CD14-positive monocyte (primary cell): ENCODE data around the gene NMS. TPM values are rescaled to one million over a fixed set of nuclear protein-coding genes. Genes with fewer than 3 reads are reported as not detected.
A peak's percentile ranks its signal among the peaks of the same experiment; 100 is the strongest.

ENCODE experiments used
- DNase-seq, 3 donors: peaks; one replicate each; pipeline ENCODE4 v3.0.0-alpha.2; 2011 to 2022
- H2AFZ ChIP-seq: 2 replicates; pipeline ENCODE4 v1.6.0; 2012; ENCODE audit warnings: mild to moderate bottlenecking, low read depth, low read length, inconsistent platforms; ENCODE audit not compliant: insufficient read depth, poor library complexity, severe bottlenecking
- H3K27ac ChIP-seq, 2 donors: 1 replicate in 1 of 2; 2 replicates in 1 of 2; pipeline ENCODE4 v1.5.1; 2012 to 2013; ENCODE audit warnings: low read length in 2 of 2, control low read depth in 1 of 2, inconsistent platforms in 1 of 2, low read depth in 1 of 2, mild to moderate bottlenecking in 1 of 2
- H3K27me3 ChIP-seq, 2 donors: one replicate each; pipeline versions ENCODE4 v1.6.0 to v1.6.1; 2011 to 2013; ENCODE audit warnings: low read length in 2 of 2; ENCODE audit not compliant: control insufficient read depth in 2 of 2, insufficient read depth in 2 of 2
- H3K36me3 ChIP-seq, 2 donors: replicated peaks in 1 of 2; 1 replicate in 1 of 2; 2 replicates in 1 of 2; pipeline versions ENCODE4 v1.5.1 to v1.6.1; 2012 to 2013; ENCODE audit warnings: low read length in 2 of 2, control low read depth in 1 of 2, inconsistent platforms in 1 of 2, mild to moderate bottlenecking in 1 of 2; ENCODE audit not compliant: insufficient read depth in 2 of 2, control insufficient read depth in 1 of 2
- H3K4me1 ChIP-seq, 2 donors: 1 replicate in 1 of 2; 2 replicates in 1 of 2; pipeline versions ENCODE4 v1.5.1 to v1.6.1; 2012 to 2013; ENCODE audit warnings: low read length in 2 of 2, control low read depth in 1 of 2, inconsistent platforms in 1 of 2, mild to moderate bottlenecking in 1 of 2, moderate library complexity in 1 of 2; ENCODE audit not compliant: insufficient read depth in 2 of 2, control insufficient read depth in 1 of 2
- H3K4me2 ChIP-seq: replicated peaks from 2 replicates; pipeline ENCODE3; 2012; ENCODE audit warnings: low read length, moderate library complexity, mild to moderate bottlenecking; ENCODE audit not compliant: poor library complexity, severe bottlenecking; ENCODE audit errors: extremely low read depth
- H3K4me3 ChIP-seq, 3 experiments: fragments of 200-600 bp in 1 of 3; sonication (generic) in 1 of 3; replicated peaks in 1 of 3; 1 replicate in 2 of 3; 2 replicates in 1 of 3; pipeline ENCODE4 v1.5.1; 2011 to 2013; ENCODE audit warnings: low read length in 3 of 3, mild to moderate bottlenecking in 3 of 3, control low read depth in 2 of 3, low read depth in 2 of 3, inconsistent platforms in 1 of 3, moderate library complexity in 1 of 3
- H3K79me2 ChIP-seq: 2 replicates; pipeline ENCODE4 v1.6.0; 2012; ENCODE audit warnings: mild to moderate bottlenecking, control low read depth, inconsistent platforms, low read length, moderate library complexity; ENCODE audit not compliant: insufficient read depth
- H3K9ac ChIP-seq: 2 replicates; pipeline ENCODE4 v1.6.0; 2017; ENCODE audit warnings: low read length, mild to moderate bottlenecking; ENCODE audit not compliant: insufficient read depth, poor library complexity, severe bottlenecking
- H3K9me3 ChIP-seq, 2 donors: replicated peaks in 1 of 2; 1 replicate in 1 of 2; 2 replicates in 1 of 2; pipeline versions ENCODE4 v1.5.1 to v1.6.1; 2012 to 2013; ENCODE audit warnings: low read length in 2 of 2, control low read depth in 1 of 2; ENCODE audit not compliant: control insufficient read depth in 1 of 2, insufficient read depth in 1 of 2
- H4K20me1 ChIP-seq: 2 replicates; pipeline ENCODE4 v1.6.0; 2012; ENCODE audit warnings: mild to moderate bottlenecking, low read length, control low read depth, moderate library complexity; ENCODE audit not compliant: insufficient read depth
- H3K27ac Mint-ChIP-seq, 7 donors: one replicate each; pipeline ENCODE4 v1.8.0; 2020; ENCODE audit warnings: mild to moderate bottlenecking in 7 of 7, mixed read lengths in 7 of 7, moderate library complexity in 6 of 7, inconsistent platforms in 2 of 7
- H3K27me3 Mint-ChIP-seq, 3 donors: one replicate each; pipeline ENCODE4 v1.8.0; 2021 to 2022; ENCODE audit warnings: low read depth in 3 of 3, mild to moderate bottlenecking in 3 of 3, mixed read lengths in 3 of 3, moderate library complexity in 3 of 3, inconsistent platforms in 1 of 3
- H3K36me3 Mint-ChIP-seq, 2 donors: one replicate each; pipeline ENCODE4 v1.8.0; 2020; ENCODE audit warnings: mixed read lengths in 2 of 2, inconsistent platforms in 1 of 2, mild to moderate bottlenecking in 1 of 2
- H3K4me1 Mint-ChIP-seq: one replicate; pipeline ENCODE4 v1.8.0; 2020; ENCODE audit warnings: mild to moderate bottlenecking, mixed read lengths
- H3K4me3 Mint-ChIP-seq, 2 donors: one replicate each; pipeline ENCODE4 v1.8.0; 2020; ENCODE audit warnings: mild to moderate bottlenecking in 2 of 2, mixed read lengths in 2 of 2, moderate library complexity in 1 of 2
- H3K9me3 Mint-ChIP-seq, 7 donors: one replicate each; pipeline ENCODE4 v1.8.0; 2020 to 2022; ENCODE audit warnings: mixed read lengths in 7 of 7, mild to moderate bottlenecking in 6 of 7, moderate library complexity in 6 of 7, inconsistent platforms in 2 of 7
- WGBS: methylation state at CpG from one replicate; pipeline ENCODE4 v1.1.5; 2013; ENCODE audit warnings: missing lambda C conversion rate; ENCODE audit not compliant: insufficient coverage; 5-methylcytosine and 5-hydroxymethylcytosine counted together
- intact Hi-C, 2 donors: fragments of 100-400 bp; cut with micrococcal nuclease; formaldehyde crosslinking; loops; one replicate each; pipeline versions ENCODE4 v1.15.0 to v1.15.1; 2023
- polyA plus RNA-seq, 3 donors: library from polyadenylated mRNA; depleted of rRNA in 1 of 3; unstranded in 2 of 3; stranded (reverse) in 1 of 3; fragments of 300-500 nt in 2 of 3; fragments of >200 nt in 1 of 3; fragmentation: Illumina TruSeq in 2 of 3; gene quantifications; 1 replicate in 2 of 3; 2 replicates in 1 of 3; pipeline ENCODE4 v1.2.3, GENCODE V29; 2012 to 2021
- TF ChIP-seq, protein P1 (sequence below): fragments of 200-600 bp; IDR thresholded peaks from one replicate; pipeline ENCODE4 v1.8.0; 2022; ENCODE audit warnings: antibody characterized with exemption, mild to moderate bottlenecking

NMS gene
- polyA plus RNA-seq, 3 donors, result not detected

- no peak overlapping the region for H3K4me3 Mint-ChIP-seq
- H3K9me3 ChIP-seq, result peaks cover 11 to 26% of the 10 kb centered on the region in 2 donors
- H2AFZ ChIP-seq, result no peak overlapping the region
- TF ChIP-seq, protein P1, sequence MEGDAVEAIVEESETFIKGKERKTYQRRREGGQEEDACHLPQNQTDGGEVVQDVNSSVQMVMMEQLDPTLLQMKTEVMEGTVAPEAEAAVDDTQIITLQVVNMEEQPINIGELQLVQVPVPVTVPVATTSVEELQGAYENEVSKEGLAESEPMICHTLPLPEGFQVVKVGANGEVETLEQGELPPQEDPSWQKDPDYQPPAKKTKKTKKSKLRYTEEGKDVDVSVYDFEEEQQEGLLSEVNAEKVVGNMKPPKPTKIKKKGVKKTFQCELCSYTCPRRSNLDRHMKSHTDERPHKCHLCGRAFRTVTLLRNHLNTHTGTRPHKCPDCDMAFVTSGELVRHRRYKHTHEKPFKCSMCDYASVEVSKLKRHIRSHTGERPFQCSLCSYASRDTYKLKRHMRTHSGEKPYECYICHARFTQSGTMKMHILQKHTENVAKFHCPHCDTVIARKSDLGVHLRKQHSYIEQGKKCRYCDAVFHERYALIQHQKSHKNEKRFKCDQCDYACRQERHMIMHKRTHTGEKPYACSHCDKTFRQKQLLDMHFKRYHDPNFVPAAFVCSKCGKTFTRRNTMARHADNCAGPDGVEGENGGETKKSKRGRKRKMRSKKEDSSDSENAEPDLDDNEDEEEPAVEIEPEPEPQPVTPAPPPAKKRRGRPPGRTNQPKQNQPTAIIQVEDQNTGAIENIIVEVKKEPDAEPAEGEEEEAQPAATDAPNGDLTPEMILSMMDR, result no peak
- no peak overlapping the region for H3K27ac ChIP-seq
- peaks cover 1 to 5% (median 5%) of the 10 kb centered on the region in 3 donors for H3K27me3 Mint-ChIP-seq
- no CpG with 5 or more reads among the region's 1 CpG for WGBS
- H3K36me3 Mint-ChIP-seq, result peaks cover 0 to 2% of the 10 kb centered on the region in 2 donors
- no peaks in the 10 kb centered on the region for H4K20me1 ChIP-seq
- no peaks in the 10 kb centered on the region for H3K4me1 ChIP-seq
- H3K27ac Mint-ChIP-seq, result no peak overlapping the region
- peaks cover 0 to 2% of the 10 kb centered on the region in 2 donors for H3K27me3 ChIP-seq
- H3K79me2 ChIP-seq, result no peaks in the 10 kb centered on the region
- intact Hi-C loops, result no loop called here
- H3K4me1 Mint-ChIP-seq, result no peaks in the 10 kb centered on the region
- H3K9ac ChIP-seq, result no peak overlapping the region
- DNase-seq, result no peak
- H3K36me3 ChIP-seq, result no peaks in the 10 kb centered on the region
- H3K9me3 Mint-ChIP-seq, result peaks cover 7 to 34% (median 12%) of the 10 kb centered on the region in 7 donors
- H3K4me2 ChIP-seq, result no peak overlapping the region
- H3K4me3 ChIP-seq, result no peak overlapping the region
Measured at GRCh38 chr2:100460904-100461530, 9.3 kb upstream of the NMS start.

DNA sequence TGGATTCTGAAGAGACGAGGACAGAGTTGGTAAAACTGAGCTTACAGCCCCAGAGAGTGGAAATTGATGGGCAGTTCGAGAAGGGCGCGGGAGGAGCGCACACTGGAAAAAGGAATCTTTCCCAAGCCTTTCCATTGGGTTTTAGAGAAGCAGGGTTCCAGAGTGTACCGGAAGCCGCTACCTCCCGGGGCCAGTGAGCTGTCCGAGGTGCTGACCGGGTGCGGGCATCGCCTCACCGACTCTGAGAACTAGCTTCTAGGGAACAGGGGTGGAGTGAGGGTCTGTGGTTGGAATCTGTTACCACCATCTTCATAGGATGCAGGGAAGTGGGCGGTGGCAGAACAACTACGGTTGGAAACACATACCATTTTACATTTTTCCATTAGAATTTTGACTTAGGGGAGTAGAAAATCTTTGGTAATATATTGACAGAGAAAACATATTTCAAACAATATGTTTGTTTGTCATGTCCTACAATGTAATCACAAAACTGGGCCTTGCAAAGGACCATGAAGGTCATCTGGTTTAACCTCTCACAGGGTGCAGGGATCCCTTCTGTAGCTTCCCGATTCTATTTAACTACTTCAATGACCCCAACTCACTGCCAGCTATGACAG, 724 bp downstream of the NMS start:
- no peak overlapping the region for H3K9ac ChIP-seq
- Mint-ChIP-seq H3K4me1 (no peaks in the 10 kb centered on the region), H3K36me3 (no peaks in the 10 kb centered on the region), H3K27me3 (peaks cover 13 to 17% (median 17%) of the 10 kb centered on the region in 3 donors), H3K27ac (peak overlapping the region in 1 of 7 donors; percentile 28), H3K9me3 (peaks cover 0 to 9% (median 3%) of the 10 kb centered on the region in 7 donors), H3K4me3 (peak overlapping the region in 1 of 2 donors; percentile 15)
- H3K27ac ChIP-seq, result no peak overlapping the region
- no peaks in the 10 kb centered on the region for H3K4me1 ChIP-seq
- no peaks in the 10 kb centered on the region for H3K36me3 ChIP-seq
- TF ChIP-seq, protein P1, result no peak
- no peak overlapping the region for H2AFZ ChIP-seq
- DNase-seq, result no peak
- no peaks in the 10 kb centered on the region for H4K20me1 ChIP-seq
- 44% methylated on average over 7 of the region's 16 CpGs for WGBS
- H3K79me2 ChIP-seq, result no peaks in the 10 kb centered on the region
- intact Hi-C loops, result no loop called here
- H3K9me3 ChIP-seq, result no peaks in the 10 kb centered on the region
- no peaks in the 10 kb centered on the region for H3K27me3 ChIP-seq
- H3K4me2 ChIP-seq, result no peak overlapping the region
- H3K4me3 ChIP-seq, result no peak overlapping the region
